Breast epithelium (tissue), 3 donors: ENCODE data around the gene DKK3.

ENCODE experiments used
- POLR2A ChIP-seq: fragments of 450-650 bp; IDR thresholded peaks from one replicate; pipeline ENCODE4 v1.6.1; 2016; ENCODE audit warnings: antibody characterized with exemption, mild to moderate bottlenecking, moderate library complexity
- TF ChIP-seq, protein P1 (sequence below), 3 donors: fragments of 450-650 bp; IDR thresholded peaks; one replicate each; pipeline ENCODE4 v1.5.1; 2016 to 2017; ENCODE audit warnings: antibody characterized with exemption in 3 of 3, mild to moderate bottlenecking in 3 of 3, moderate library complexity in 3 of 3

DNA sequence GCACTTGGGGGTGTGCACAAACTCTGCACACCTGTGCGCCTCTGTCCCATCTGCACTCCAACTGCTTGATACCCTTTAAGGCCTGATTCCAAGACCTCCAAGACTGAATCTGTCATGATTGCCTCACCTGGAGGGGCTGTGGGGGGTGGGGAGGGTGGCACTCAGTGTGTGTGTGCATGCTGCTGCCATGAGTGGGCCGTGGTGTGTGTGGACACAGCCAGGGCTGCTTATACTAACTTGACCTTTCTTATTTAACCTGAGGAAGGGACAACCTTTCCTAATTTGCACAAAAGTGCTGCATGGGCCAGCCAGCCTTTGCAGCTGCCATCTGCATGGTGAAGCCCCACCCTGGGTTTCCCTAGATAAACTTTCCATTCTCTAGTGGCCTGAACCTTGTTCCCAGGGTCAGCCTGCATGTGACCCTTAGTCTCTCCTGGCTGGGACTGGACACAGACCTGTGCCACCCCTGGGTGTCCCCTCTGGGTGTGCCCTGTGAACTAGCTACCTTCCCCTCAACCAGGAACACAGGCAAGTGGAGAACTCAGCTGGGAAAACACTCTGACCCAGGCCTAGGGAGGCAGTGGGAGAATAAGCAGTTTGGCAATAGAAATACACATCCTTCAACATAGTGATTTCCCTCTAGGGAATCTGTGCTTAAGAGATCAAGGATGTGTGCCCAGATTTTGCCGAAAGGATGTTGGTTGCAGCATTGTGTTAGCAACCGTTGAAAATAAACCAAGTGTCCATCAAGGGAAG lies 45.4 kb upstream of the DKK3 start:
- no peak for TF ChIP-seq POLR2A
- TF ChIP-seq, protein P1, sequence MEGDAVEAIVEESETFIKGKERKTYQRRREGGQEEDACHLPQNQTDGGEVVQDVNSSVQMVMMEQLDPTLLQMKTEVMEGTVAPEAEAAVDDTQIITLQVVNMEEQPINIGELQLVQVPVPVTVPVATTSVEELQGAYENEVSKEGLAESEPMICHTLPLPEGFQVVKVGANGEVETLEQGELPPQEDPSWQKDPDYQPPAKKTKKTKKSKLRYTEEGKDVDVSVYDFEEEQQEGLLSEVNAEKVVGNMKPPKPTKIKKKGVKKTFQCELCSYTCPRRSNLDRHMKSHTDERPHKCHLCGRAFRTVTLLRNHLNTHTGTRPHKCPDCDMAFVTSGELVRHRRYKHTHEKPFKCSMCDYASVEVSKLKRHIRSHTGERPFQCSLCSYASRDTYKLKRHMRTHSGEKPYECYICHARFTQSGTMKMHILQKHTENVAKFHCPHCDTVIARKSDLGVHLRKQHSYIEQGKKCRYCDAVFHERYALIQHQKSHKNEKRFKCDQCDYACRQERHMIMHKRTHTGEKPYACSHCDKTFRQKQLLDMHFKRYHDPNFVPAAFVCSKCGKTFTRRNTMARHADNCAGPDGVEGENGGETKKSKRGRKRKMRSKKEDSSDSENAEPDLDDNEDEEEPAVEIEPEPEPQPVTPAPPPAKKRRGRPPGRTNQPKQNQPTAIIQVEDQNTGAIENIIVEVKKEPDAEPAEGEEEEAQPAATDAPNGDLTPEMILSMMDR (IDR thresholded peaks at IDR 0.05): no peak
